SK-N-SH (cell line): ENCODE results near the gene NAV1. TPM values are rescaled to one million over a fixed set of nuclear protein-coding genes. Genes with fewer than 3 reads are reported as not detected.

Experiments used
- CTCF ChIA-PET: fragments of 300-600, 350-600 bp; formaldehyde crosslinking; extraction: SDS; loops from one replicate; lab custom pipeline; 2021; lab: Yijun Ruan, JAX
- POLR2A ChIA-PET: fragments of 350-600 bp; sonication (Branson Sonifier 250); formaldehyde crosslinking; extraction: SDS; loops from one replicate; lab custom pipeline; 2020; ENCODE audit warnings: antibody characterized with exemption, inconsistent platforms; lab: Yijun Ruan, JAX
- DNase-seq: peaks from one replicate; pipeline ENCODE4 v3.0.0; 2012
- H2AFZ ChIP-seq: fragments of 200-600 bp; sonication (generic); 2 replicates; pipeline ENCODE4 v1.8.1; 2016; ENCODE audit warnings: antibody characterized with exemption, mild to moderate bottlenecking, low read depth
- H3F3A ChIP-seq: fragments of 200-600 bp; sonication (generic); replicated peaks from 2 replicates; pipeline ENCODE3; 2016; ENCODE audit warnings: antibody characterized with exemption, mild to moderate bottlenecking; ENCODE audit not compliant: insufficient read depth
- H3K27ac ChIP-seq, 2 experiments: fragments of 200-500 bp in 1 of 2; fragments of 200-600 bp in 1 of 2; sonication (Bioruptor generic) in 1 of 2; sonication (generic), shearing (Covaris generic) in 1 of 2; 2 replicates each; pipeline versions ENCODE4 v1.5.1 to v1.6.1; 2014 to 2016; ENCODE audit warnings: low read depth in 2 of 2, inconsistent platforms in 1 of 2, low read length in 1 of 2, mild to moderate bottlenecking in 1 of 2, mixed read lengths in 1 of 2
- H3K27me3 ChIP-seq: fragments of 200-600 bp; sonication (generic), shearing (Covaris generic); 2 replicates; pipeline ENCODE4 v1.6.1; 2016; ENCODE audit warnings: mixed run types; ENCODE audit not compliant: insufficient read depth
- H3K36me3 ChIP-seq, 2 experiments: fragments of 200-500 bp in 1 of 2; fragments of 200-600 bp in 1 of 2; sonication (Bioruptor generic) in 1 of 2; sonication (generic) in 1 of 2; replicated peaks in 1 of 2; 2 replicates each; pipeline versions ENCODE3 to v1.5.1; 2014 to 2016; ENCODE audit warnings: low read length in 1 of 2, mild to moderate bottlenecking in 1 of 2; ENCODE audit not compliant: insufficient read depth in 2 of 2, control insufficient read depth in 1 of 2
- H3K4me1 ChIP-seq, 2 experiments: fragments of 200-500 bp in 1 of 2; fragments of 200-600 bp in 1 of 2; sonication (Bioruptor generic) in 1 of 2; sonication (generic), shearing (Covaris generic) in 1 of 2; 2 replicates each; pipeline versions ENCODE4 v1.5.1 to v1.6.1; 2014 to 2016; ENCODE audit warnings: low read depth in 1 of 2, low read length in 1 of 2, mixed run types in 1 of 2; ENCODE audit not compliant: insufficient read depth in 2 of 2, control insufficient read depth in 1 of 2
- H3K4me2 ChIP-seq: fragments of 200-600 bp; sonication (generic), shearing (Covaris generic); 2 replicates; pipeline ENCODE4 v1.6.1; 2017; ENCODE audit warnings: mixed run types
- H3K4me3 ChIP-seq, 2 experiments: fragments of 200-500 bp in 1 of 2; fragments of 200-600 bp in 1 of 2; sonication (Bioruptor generic) in 1 of 2; sonication (generic), shearing (Covaris generic) in 1 of 2; 2 replicates each; pipeline versions ENCODE4 v1.5.1 to v1.8.1; 2014 to 2016; ENCODE audit warnings: low read depth in 2 of 2, inconsistent platforms in 1 of 2, low read length in 1 of 2, mild to moderate bottlenecking in 1 of 2, mixed read lengths in 1 of 2, moderate library complexity in 1 of 2
- H3K79me2 ChIP-seq: fragments of 200-600 bp; sonication (generic); 2 replicates; pipeline ENCODE4 v1.8.1; 2017; ENCODE audit warnings: mild to moderate bottlenecking; ENCODE audit not compliant: insufficient read depth
- H3K9ac ChIP-seq: fragments of 200-600 bp; sonication (generic); 2 replicates; pipeline ENCODE4 v1.6.1; 2017; ENCODE audit warnings: mixed run types
- H3K9me2 ChIP-seq: fragments of 200-600 bp; sonication (generic); 2 replicates; pipeline ENCODE4 v1.6.1; 2017; ENCODE audit warnings: mixed run types
- H3K9me3 ChIP-seq: fragments of 200-600 bp; sonication (generic); 2 replicates; pipeline ENCODE4 v1.6.1; 2017; ENCODE audit warnings: mixed run types, mild to moderate bottlenecking, moderate library complexity
- H4K20me1 ChIP-seq: fragments of 200-600 bp; sonication (generic); 2 replicates; pipeline ENCODE4 v1.6.1; 2017; ENCODE audit warnings: mild to moderate bottlenecking, mixed run types; ENCODE audit not compliant: insufficient read depth
- EZH2phosphoT487 ChIP-seq: fragments of 200-600 bp; sonication (generic); IDR thresholded peaks from 2 replicates; pipeline ENCODE4 v1.6.1; 2017; ENCODE audit warnings: low read depth, mixed run types, mild to moderate bottlenecking, antibody characterized with exemption, moderate library complexity, borderline replicate concordance
- FOSL2 ChIP-seq: IDR thresholded peaks from 2 replicates; pipeline ENCODE4 v1.4.0; 2012; ENCODE audit warnings: low read depth, mild to moderate bottlenecking, moderate library complexity, borderline replicate concordance
- FOXM1 ChIP-seq: IDR thresholded peaks from 2 replicates; pipeline ENCODE4 v1.4.0; 2012; ENCODE audit warnings: low read depth, mild to moderate bottlenecking
- GABPA ChIP-seq: IDR thresholded peaks from 2 replicates; pipeline ENCODE4 v1.4.0; 2012; ENCODE audit warnings: low read depth, mild to moderate bottlenecking
- RFX5 ChIP-seq: IDR thresholded peaks from 2 replicates; pipeline ENCODE4 v1.6.1; 2012; ENCODE audit warnings: mild to moderate bottlenecking, improper control_type of control experiment, low read length
- SMC3 ChIP-seq: IDR thresholded peaks from 2 replicates; pipeline ENCODE4 v1.6.1; 2012; ENCODE audit warnings: low read depth, low read length, improper control_type of control experiment
- TCF12 ChIP-seq: IDR thresholded peaks from 2 replicates; pipeline ENCODE4 v1.4.0; 2012
- WGBS: methylation state at CpG from one replicate; pipeline ENCODE4 v1.1.6; 2017; ENCODE audit warnings: low lambda C conversion rate; 5-methylcytosine and 5-hydroxymethylcytosine counted together
- polyA plus RNA-seq, 3 experiments: library from polyadenylated mRNA; depleted of rRNA; stranded (reverse); fragments of >200 nt; gene quantifications; 2 replicates each; pipeline ENCODE4 v1.2.3, GENCODE V29; 2012
- TF ChIP-seq, protein P1 (sequence below): fragments of 150-350 bp; IDR thresholded peaks from 2 replicates; pipeline ENCODE4 v1.6.1; 2017; ENCODE audit warnings: antibody characterized with exemption, low read length, low read depth, borderline replicate concordance
- TF ChIP-seq, protein P2 (sequence below): IDR thresholded peaks from 2 replicates; pipeline ENCODE4 v1.4.0; 2012; ENCODE audit warnings: low read depth, borderline replicate concordance
- TF ChIP-seq, protein P3 (sequence below): IDR thresholded peaks from 2 replicates; pipeline ENCODE4; 2012
- TF ChIP-seq, protein P4 (sequence below): fragments of 200-600 bp; sonication (generic); IDR thresholded peaks from 2 replicates; pipeline ENCODE4 v1.6.1; 2017; ENCODE audit warnings: antibody characterized with exemption, mild to moderate bottlenecking, moderate library complexity
- TF ChIP-seq, protein P5 (sequence below): IDR thresholded peaks from 2 replicates; pipeline ENCODE4 v1.4.0; 2012; ENCODE audit warnings: low read depth, borderline replicate concordance

The NAV1 gene
- polyA plus RNA-seq, 1 of the 3 experiments (the other 2 are of a cell fraction): 16.1 TPM

- TF ChIP-seq, protein P1, sequence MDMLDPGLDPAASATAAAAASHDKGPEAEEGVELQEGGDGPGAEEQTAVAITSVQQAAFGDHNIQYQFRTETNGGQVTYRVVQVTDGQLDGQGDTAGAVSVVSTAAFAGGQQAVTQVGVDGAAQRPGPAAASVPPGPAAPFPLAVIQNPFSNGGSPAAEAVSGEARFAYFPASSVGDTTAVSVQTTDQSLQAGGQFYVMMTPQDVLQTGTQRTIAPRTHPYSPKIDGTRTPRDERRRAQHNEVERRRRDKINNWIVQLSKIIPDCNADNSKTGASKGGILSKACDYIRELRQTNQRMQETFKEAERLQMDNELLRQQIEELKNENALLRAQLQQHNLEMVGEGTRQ: no peak
- no peak for TF ChIP-seq GABPA
- no peak for TF ChIP-seq SMC3
- peak; percentile 91 for TF ChIP-seq FOSL2
- TF ChIP-seq, protein P2, sequence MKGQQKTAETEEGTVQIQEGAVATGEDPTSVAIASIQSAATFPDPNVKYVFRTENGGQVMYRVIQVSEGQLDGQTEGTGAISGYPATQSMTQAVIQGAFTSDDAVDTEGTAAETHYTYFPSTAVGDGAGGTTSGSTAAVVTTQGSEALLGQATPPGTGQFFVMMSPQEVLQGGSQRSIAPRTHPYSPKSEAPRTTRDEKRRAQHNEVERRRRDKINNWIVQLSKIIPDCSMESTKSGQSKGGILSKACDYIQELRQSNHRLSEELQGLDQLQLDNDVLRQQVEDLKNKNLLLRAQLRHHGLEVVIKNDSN: no peak
Observed at GRCh38 chr1:201536558-201536957, 2.4 kb upstream of the NAV1 start (continued).

DNA sequence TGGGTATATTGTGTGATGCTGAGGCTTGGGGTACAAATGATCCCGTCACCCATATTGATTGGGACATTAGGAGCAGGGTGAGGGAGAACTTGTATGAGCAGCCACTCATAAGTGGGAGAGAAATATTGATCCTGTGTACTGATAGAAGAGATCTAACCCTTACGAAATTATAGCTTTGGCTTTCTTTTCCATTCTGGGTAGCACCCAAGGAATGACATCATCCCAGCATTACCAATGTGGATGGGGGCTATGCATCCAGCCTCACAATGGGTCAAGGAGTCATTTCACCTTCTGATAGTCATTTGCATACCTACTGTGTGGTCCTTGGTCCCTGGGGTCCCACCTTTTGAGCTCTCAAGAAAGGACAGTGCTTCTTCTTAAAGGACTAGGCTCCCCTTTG, 1.9 kb upstream of the NAV1 start:
- H3K79me2 ChIP-seq: peaks cover 47% of the 10 kb centered on the region
- TF ChIP-seq TCF12 (no peak), EZH2phosphoT487 (no peak), FOXM1 (no peak)
- TF ChIP-seq, protein P3, sequence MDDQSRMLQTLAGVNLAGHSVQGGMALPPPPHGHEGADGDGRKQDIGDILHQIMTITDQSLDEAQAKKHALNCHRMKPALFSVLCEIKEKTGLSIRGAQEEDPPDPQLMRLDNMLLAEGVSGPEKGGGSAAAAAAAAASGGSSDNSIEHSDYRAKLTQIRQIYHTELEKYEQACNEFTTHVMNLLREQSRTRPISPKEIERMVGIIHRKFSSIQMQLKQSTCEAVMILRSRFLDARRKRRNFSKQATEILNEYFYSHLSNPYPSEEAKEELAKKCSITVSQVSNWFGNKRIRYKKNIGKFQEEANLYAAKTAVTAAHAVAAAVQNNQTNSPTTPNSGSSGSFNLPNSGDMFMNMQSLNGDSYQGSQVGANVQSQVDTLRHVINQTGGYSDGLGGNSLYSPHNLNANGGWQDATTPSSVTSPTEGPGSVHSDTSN: no peak
- TF ChIP-seq, protein P2: no peak
- ChIA-PET POLR2A (interaction anchor here (1.9 kb wide), 1 partner anchor 112 kb away, joined by 5 read pairs; no protein-coding TSS in a partner anchor), CTCF (interaction anchor here (0.6 to 14.0 kb wide), 7 partner anchors 22 to 359 kb away, joined by 3 to 196 read pairs (median 14); no protein-coding TSS in a partner anchor)
- peak overlapping the region in 1 of 2 experiments; percentile 50; a peak in 3 of 4 replicates for H3K4me3 ChIP-seq
- H3K9me3 ChIP-seq: no peaks in the 10 kb centered on the region
- H2AFZ ChIP-seq: no peak overlapping the region
- peak overlapping the region; percentile 56 to 94; a peak in 3 of 4 replicates for H3K27ac ChIP-seq
- no peaks in the 10 kb centered on the region; the same call in 1 of the 2 replicates for H4K20me1 ChIP-seq
- H3K4me2 ChIP-seq: peak overlapping the region; percentile 93
- whole genome bisulfite sequencing: 61% methylated on average over 2 of the region's 2 CpGs
- H3F3A ChIP-seq: peaks cover 66% of the 10 kb centered on the region
- H3K27me3 ChIP-seq: no peaks in the 10 kb centered on the region
- H3K9ac ChIP-seq: peak overlapping the region; percentile 41; the same call in 1 of the 2 replicates
- H3K36me3 ChIP-seq: no peaks in the 10 kb centered on the region
- H3K4me1 ChIP-seq: peaks cover 28 to 38% of the 10 kb centered on the region in 2 experiments
- no peaks in the 10 kb centered on the region for H3K9me2 ChIP-seq
- no peak for DNase-seq

GRCh38 chr1:201537467-201537866, 1.5 kb upstream of the NAV1 start:
- ChIA-PET CTCF (interaction anchor here (0.6 to 14.0 kb wide), 7 partner anchors 21 to 358 kb away, joined by 3 to 196 read pairs (median 14); no protein-coding TSS in a partner anchor), POLR2A (interaction anchor here (1.9 kb wide), 1 partner anchor 112 kb away, joined by 5 read pairs; no protein-coding TSS in a partner anchor)
- DNase-seq: no peak
- Histone ChIP-seq H3K4me2 (peak overlapping the region; percentile 93), H3K9ac (peak overlapping the region; percentile 41; the same call in 1 of the 2 replicates), H3F3A (peaks cover 71% of the 10 kb centered on the region), H2AFZ (no peak overlapping the region), H3K4me1 (peaks cover 30 to 35% of the 10 kb centered on the region in 2 experiments), H3K4me3 (no peak overlapping the region), H3K27me3 (no peaks in the 10 kb centered on the region), H3K9me2 (no peaks in the 10 kb centered on the region), H4K20me1 (no peaks in the 10 kb centered on the region; the same call in 1 of the 2 replicates), H3K36me3 (no peaks in the 10 kb centered on the region), H3K27ac (peak overlapping the region; percentile 56 to 94; a peak in 3 of 4 replicates), H3K79me2 (peaks cover 51% of the 10 kb centered on the region), H3K9me3 (no peaks in the 10 kb centered on the region)
- 100% methylated on average over 4 of the region's 4 CpGs for WGBS
- TF ChIP-seq, protein P4, sequence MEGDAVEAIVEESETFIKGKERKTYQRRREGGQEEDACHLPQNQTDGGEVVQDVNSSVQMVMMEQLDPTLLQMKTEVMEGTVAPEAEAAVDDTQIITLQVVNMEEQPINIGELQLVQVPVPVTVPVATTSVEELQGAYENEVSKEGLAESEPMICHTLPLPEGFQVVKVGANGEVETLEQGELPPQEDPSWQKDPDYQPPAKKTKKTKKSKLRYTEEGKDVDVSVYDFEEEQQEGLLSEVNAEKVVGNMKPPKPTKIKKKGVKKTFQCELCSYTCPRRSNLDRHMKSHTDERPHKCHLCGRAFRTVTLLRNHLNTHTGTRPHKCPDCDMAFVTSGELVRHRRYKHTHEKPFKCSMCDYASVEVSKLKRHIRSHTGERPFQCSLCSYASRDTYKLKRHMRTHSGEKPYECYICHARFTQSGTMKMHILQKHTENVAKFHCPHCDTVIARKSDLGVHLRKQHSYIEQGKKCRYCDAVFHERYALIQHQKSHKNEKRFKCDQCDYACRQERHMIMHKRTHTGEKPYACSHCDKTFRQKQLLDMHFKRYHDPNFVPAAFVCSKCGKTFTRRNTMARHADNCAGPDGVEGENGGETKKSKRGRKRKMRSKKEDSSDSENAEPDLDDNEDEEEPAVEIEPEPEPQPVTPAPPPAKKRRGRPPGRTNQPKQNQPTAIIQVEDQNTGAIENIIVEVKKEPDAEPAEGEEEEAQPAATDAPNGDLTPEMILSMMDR: no peak
- TF ChIP-seq GABPA (no peak), RFX5 (no peak)
- TF ChIP-seq, protein P1: no peak
- TF ChIP-seq, protein P5, sequence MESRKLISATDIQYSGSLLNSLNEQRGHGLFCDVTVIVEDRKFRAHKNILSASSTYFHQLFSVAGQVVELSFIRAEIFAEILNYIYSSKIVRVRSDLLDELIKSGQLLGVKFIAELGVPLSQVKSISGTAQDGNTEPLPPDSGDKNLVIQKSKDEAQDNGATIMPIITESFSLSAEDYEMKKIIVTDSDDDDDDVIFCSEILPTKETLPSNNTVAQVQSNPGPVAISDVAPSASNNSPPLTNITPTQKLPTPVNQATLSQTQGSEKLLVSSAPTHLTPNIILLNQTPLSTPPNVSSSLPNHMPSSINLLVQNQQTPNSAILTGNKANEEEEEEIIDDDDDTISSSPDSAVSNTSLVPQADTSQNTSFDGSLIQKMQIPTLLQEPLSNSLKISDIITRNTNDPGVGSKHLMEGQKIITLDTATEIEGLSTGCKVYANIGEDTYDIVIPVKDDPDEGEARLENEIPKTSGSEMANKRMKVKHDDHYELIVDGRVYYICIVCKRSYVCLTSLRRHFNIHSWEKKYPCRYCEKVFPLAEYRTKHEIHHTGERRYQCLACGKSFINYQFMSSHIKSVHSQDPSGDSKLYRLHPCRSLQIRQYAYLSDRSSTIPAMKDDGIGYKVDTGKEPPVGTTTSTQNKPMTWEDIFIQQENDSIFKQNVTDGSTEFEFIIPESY: no peak
